ENCODE measurements around the gene FLRT1. TPM values are rescaled to one million over a fixed set of nuclear protein-coding genes. Genes with fewer than 3 reads are reported as not detected.

The FLRT1 gene
- total RNA-seq (not detected), polyA plus RNA-seq (under 1 TPM; 0.05 to 0.12 TPM), total RNA-seq (not detected)

DNA sequence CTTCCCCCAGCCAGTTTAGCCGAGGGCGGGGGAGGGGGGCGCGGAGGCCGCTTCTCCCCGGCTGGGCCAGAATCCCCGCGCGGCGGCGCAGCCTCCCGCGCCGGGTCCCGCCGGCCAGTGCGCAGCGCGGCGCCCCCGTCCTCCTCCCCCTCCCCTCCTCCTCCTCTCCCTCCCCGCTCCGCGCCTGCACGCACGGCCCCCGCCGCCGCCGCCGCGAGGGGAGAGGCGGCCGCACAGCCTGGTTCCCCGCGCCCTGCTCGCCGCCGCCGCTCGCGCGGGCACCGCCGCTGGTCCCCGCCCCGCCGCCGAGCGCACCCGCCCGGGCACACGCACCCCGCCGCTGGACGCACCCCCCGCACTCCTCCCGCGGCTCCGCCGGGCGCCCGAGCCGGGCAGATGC, at the start of gene FLRT1:
TSS of gene FLRT1 (plus strand) at position 356 of the 400 bp plus-strand sequence. CDS start 80,337 bp downstream, outside the sequence.
- no peak for ATAC-seq
- Mint-ChIP-seq H3K27me3 (peaks cover 17 to 40% (median 39%) of the 10 kb centered on the region in 5 donors), H3K4me1 (peaks cover 3 to 13% (median 9%) of the 10 kb centered on the region in 7 donors), H3K36me3 (peaks cover 0 to 6% (median 0%) of the 10 kb centered on the region in 5 donors), H3K27ac (peak within 1 kb of the TSS in 1 of 9 donors; percentile 23), H3K9me3 (peaks cover 0 to 1% (median 0%) of the 10 kb centered on the region in 11 donors), H3K4me3 (peak within 1 kb of the TSS; percentile 33 to 85 (median 66))
- no peak for DNase-seq
- ChIA-PET CTCF (no interaction called here), POLR2A (no interaction called here)
- Histone ChIP-seq H3K4me1 (ENCODE audit: control insufficient read depth in 2 of 2, insufficient read depth in 2 of 2, low read length in 2 of 2) (no peaks in the 10 kb centered on the region), H3K27ac (ENCODE audit: low read depth, low read length) (no peak within 1 kb of the TSS), H3K4me3 (ENCODE audit: low read length) (no peak within 1 kb of the TSS), H3K27me3 (ENCODE audit: control insufficient read depth in 2 of 2, insufficient read depth in 2 of 2, low read length in 2 of 2) (no peaks in the 10 kb centered on the region), H3K9me3 (ENCODE audit: control insufficient read depth in 2 of 3, low read length in 3 of 3) (no peaks in the 10 kb centered on the region), H3K36me3 (ENCODE audit: control insufficient read depth in 2 of 3, insufficient read depth in 3 of 3, low read length in 3 of 3) (no peaks in the 10 kb centered on the region)
- intact Hi-C loops (cut with micrococcal nuclease): no loop called here

- Mint-ChIP-seq H3K27me3 (no peaks in the 10 kb centered on the region), H3K36me3 (peaks cover 0 to 18% (median 8%) of the 10 kb centered on the region in 5 donors), H3K27ac (peak within 1 kb of the TSS; percentile 95 to 99 (median 98)), H3K4me1 (peaks cover 11 to 40% (median 35%) of the 10 kb centered on the region in 7 donors), H3K9me3 (peaks cover 0 to 2% (median 0%) of the 10 kb centered on the region in 11 donors), H3K4me3 (peak within 1 kb of the TSS; percentile 91 to 99 (median 97))
- H3K4me3 ChIP-seq (ENCODE audit: low read length): peak within 1 kb of the TSS; percentile 100
- POLR2A ChIA-PET: interaction anchor here (0.7 to 1.9 kb wide), 7 partner anchors 9 to 148 kb away, joined by 3 to 16 read pairs (median 4); partner anchors contain the start of gene COX8A
- intact Hi-C loops (cut with micrococcal nuclease): loop anchor here (1.0 to 5.0 kb wide), 7 partner anchors 12 to 330 kb away; partner anchors contain the start of genes COX8A (in 2 of the 2), MACROD1 (in 1 of the 2), MARK2 (in 1 of the 2) and RTN3 (in 1 of the 2)
- no peaks in the 10 kb centered on the region for H3K27me3 ChIP-seq (ENCODE audit: control insufficient read depth in 2 of 2, insufficient read depth in 2 of 2, low read length in 2 of 2)
- no peaks in the 10 kb centered on the region for H3K9me3 ChIP-seq (ENCODE audit: control insufficient read depth in 2 of 3, low read length in 3 of 3)
- CTCF ChIA-PET: interaction anchor here (1.2 kb wide), 1 partner anchor 14 kb away, joined by 3 read pairs; no protein-coding TSS in a partner anchor
- H3K36me3 ChIP-seq (ENCODE audit: control insufficient read depth in 2 of 3, insufficient read depth in 3 of 3, low read length in 3 of 3): peaks cover 0 to 35% (median 5%) of the 10 kb centered on the region in 3 experiments
- ATAC-seq (peak; percentile 94), DNase-seq (peak; percentile 64 to 86 (median 83))
- peaks cover 14 to 20% of the 10 kb centered on the region in 2 donors for H3K4me1 ChIP-seq (ENCODE audit: control insufficient read depth in 2 of 2, insufficient read depth in 2 of 2, low read length in 2 of 2)
- peak within 1 kb of the TSS; percentile 89 for H3K27ac ChIP-seq (ENCODE audit: low read depth, low read length)
Observed at GRCh38 chr11:63986156-63986931, 49.4 kb upstream of the FLRT1 start, which contains the start of gene OTUB1. Gene OTUB1 (plus strand): TSS chr11:63986438. CDS start chr11:63986457, 19 bp downstream.

DNA sequence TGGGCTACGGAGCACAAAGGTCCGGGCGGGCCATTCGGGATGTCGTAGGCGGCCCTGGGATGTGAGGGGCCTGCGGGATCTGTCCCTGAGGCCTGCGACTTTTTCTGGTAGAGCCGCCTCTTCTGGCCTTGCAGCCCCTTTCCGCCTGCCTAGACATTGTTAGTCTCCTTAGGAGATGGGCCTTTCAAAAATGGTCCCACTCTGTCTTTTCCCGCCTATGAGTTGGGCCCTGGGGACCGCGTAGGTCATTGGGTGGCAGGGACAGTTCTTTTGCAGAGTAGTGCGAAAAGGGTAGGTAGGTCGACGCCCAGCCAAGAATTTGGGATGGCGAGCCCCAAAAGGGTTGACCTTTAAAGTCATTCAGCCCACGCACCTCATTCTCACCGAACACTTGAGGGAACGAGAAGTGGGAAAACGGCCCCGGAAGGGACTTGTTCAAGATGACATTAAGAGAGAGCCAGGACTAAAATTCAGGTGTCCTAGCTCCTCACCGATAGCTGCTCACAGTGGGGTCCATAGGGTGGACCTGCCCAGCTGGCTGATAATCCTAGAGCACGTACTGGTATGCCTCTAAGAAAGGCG, 48.7 kb upstream of the FLRT1 start:
- peak overlapping the region in 7 of 9 donors; percentile 24 to 66 (median 38) for H3K27ac Mint-ChIP-seq

GRCh38 chr11:63991558-63991957, 44.2 kb upstream of the FLRT1 start:
- no peaks in the 10 kb centered on the region for H3K27me3 ChIP-seq (ENCODE audit: control insufficient read depth in 2 of 2, insufficient read depth in 2 of 2, low read length in 2 of 2)
- peaks cover 12 to 36% (median 25%) of the 10 kb centered on the region in 7 donors for H3K4me1 Mint-ChIP-seq
- H3K4me3 ChIP-seq (ENCODE audit: low read length): no peak overlapping the region
- CTCF ChIA-PET: interaction anchor here (2.6 kb wide), 1 partner anchor 10 kb away, joined by 11 read pairs; no protein-coding TSS in a partner anchor
- intact Hi-C loops (cut with micrococcal nuclease): no loop called here
- DNase-seq: no peak
- peaks cover 3 to 72% (median 8%) of the 10 kb centered on the region in 3 experiments for H3K36me3 ChIP-seq (ENCODE audit: control insufficient read depth in 2 of 3, insufficient read depth in 3 of 3, low read length in 3 of 3)
- H3K27ac ChIP-seq (ENCODE audit: low read depth, low read length): no peak overlapping the region
- no peak overlapping the region for H3K4me3 Mint-ChIP-seq
- H3K9me3 Mint-ChIP-seq: no peaks in the 10 kb centered on the region
- peak overlapping the region in 1 of 9 donors; percentile 59 for H3K27ac Mint-ChIP-seq
- no peaks in the 10 kb centered on the region for H3K9me3 ChIP-seq (ENCODE audit: control insufficient read depth in 2 of 3, low read length in 3 of 3)
- POLR2A ChIA-PET: no interaction called here
- H3K36me3 Mint-ChIP-seq: peaks cover 5 to 44% (median 11%) of the 10 kb centered on the region in 5 donors
- no peak for ATAC-seq
- H3K27me3 Mint-ChIP-seq: no peaks in the 10 kb centered on the region
- H3K4me1 ChIP-seq (ENCODE audit: control insufficient read depth in 2 of 2, insufficient read depth in 2 of 2, low read length in 2 of 2): peaks cover 10 to 15% of the 10 kb centered on the region in 2 donors

More for the DNA sequence above, 48.7 kb upstream of the FLRT1 start:
- peaks cover 0 to 21% (median 11%) of the 10 kb centered on the region in 5 donors for H3K36me3 Mint-ChIP-seq
- ChIA-PET POLR2A (interaction anchor here (0.7 to 1.9 kb wide), 4 partner anchors 12 to 1105 kb away, joined by 3 to 16 read pairs (median 4); partner anchors contain the start of gene COX8A), CTCF (interaction anchor here (0.6 to 1.2 kb wide), 3 partner anchors 13 to 150 kb away, joined by 3 read pairs; no protein-coding TSS in a partner anchor)
- H3K4me1 Mint-ChIP-seq: peaks cover 11 to 44% (median 35%) of the 10 kb centered on the region in 7 donors
- H3K4me1 ChIP-seq (ENCODE audit: control insufficient read depth in 2 of 2, insufficient read depth in 2 of 2, low read length in 2 of 2): peaks cover 14 to 20% of the 10 kb centered on the region in 2 donors
- H3K27me3 ChIP-seq (ENCODE audit: control insufficient read depth in 2 of 2, insufficient read depth in 2 of 2, low read length in 2 of 2): no peaks in the 10 kb centered on the region
- H3K9me3 ChIP-seq (ENCODE audit: control insufficient read depth in 2 of 3, low read length in 3 of 3): no peaks in the 10 kb centered on the region
- peak overlapping the region; percentile 100 for H3K4me3 ChIP-seq (ENCODE audit: low read length)
- H3K36me3 ChIP-seq (ENCODE audit: control insufficient read depth in 2 of 3, insufficient read depth in 3 of 3, low read length in 3 of 3): peaks cover 0 to 42% (median 8%) of the 10 kb centered on the region in 3 experiments
- peak overlapping the region; percentile 89 for H3K27ac ChIP-seq (ENCODE audit: low read depth, low read length)
- H3K9me3 Mint-ChIP-seq: peaks cover 0 to 2% (median 0%) of the 10 kb centered on the region in 11 donors
- no peaks in the 10 kb centered on the region for H3K27me3 Mint-ChIP-seq
- ATAC-seq (no peak), DNase-seq (no peak)
- peak overlapping the region; percentile 53 to 91 (median 70) for H3K4me3 Mint-ChIP-seq
- intact Hi-C loops (cut with micrococcal nuclease): loop anchor here (1.0 to 5.0 kb wide), 7 partner anchors 13 to 330 kb away; partner anchors contain the start of genes COX8A (in 2 of the 2), MACROD1 (in 1 of the 2), MARK2 (in 1 of the 2) and RTN3 (in 1 of the 2)

DNA sequence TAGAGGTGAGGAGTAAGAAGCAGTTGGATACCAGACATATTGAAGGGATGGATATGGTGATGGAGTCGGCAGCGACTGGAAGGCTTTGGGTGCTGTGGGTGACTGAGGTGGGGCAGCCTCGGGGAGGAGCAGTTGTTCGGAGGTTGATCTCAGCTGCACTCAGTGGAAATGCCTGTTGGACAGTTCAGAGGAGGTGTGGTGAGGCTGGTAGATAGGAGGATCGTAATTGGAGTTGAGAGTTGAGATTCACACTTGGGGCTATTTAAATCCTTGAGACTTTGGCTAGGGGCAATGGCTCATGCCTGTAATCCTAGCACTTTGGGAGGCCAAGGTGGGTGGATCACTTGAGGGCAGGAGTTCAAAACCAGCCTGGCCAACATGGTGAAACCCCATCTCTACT, 42.6 kb upstream of the FLRT1 start:
- no peak for ATAC-seq
- H3K27me3 ChIP-seq (ENCODE audit: control insufficient read depth in 2 of 2, insufficient read depth in 2 of 2, low read length in 2 of 2): no peaks in the 10 kb centered on the region
- H3K4me1 Mint-ChIP-seq: peaks cover 13 to 24% (median 18%) of the 10 kb centered on the region in 7 donors
- H3K36me3 ChIP-seq (ENCODE audit: control insufficient read depth in 2 of 3, insufficient read depth in 3 of 3, low read length in 3 of 3): peaks cover 8 to 87% (median 14%) of the 10 kb centered on the region in 3 experiments
- no peak overlapping the region for H3K4me3 ChIP-seq (ENCODE audit: low read length)
- H3K4me3 Mint-ChIP-seq: no peak overlapping the region
- no peak for DNase-seq
- intact Hi-C loops (cut with micrococcal nuclease): no loop called here
- H3K4me1 ChIP-seq (ENCODE audit: control insufficient read depth in 2 of 2, insufficient read depth in 2 of 2, low read length in 2 of 2): peaks cover 0 to 2% of the 10 kb centered on the region in 2 donors
- POLR2A ChIA-PET: no interaction called here
- no peaks in the 10 kb centered on the region for H3K9me3 Mint-ChIP-seq
- H3K9me3 ChIP-seq (ENCODE audit: control insufficient read depth in 2 of 3, low read length in 3 of 3): no peaks in the 10 kb centered on the region
- no peak overlapping the region for H3K27ac ChIP-seq (ENCODE audit: low read depth, low read length)
- CTCF ChIA-PET: no interaction called here
- H3K27ac Mint-ChIP-seq: peak overlapping the region in 4 of 9 donors; percentile 15 to 61 (median 43)
- no peaks in the 10 kb centered on the region for H3K27me3 Mint-ChIP-seq
- H3K36me3 Mint-ChIP-seq: peaks cover 8 to 50% (median 15%) of the 10 kb centered on the region in 5 donors

GRCh38 chr11:63993993-63994392, 41.7 kb upstream of the FLRT1 start:
- DNase-seq (no peak), ATAC-seq (peak; percentile 30)
- no peaks in the 10 kb centered on the region for H3K27me3 ChIP-seq (ENCODE audit: control insufficient read depth in 2 of 2, insufficient read depth in 2 of 2, low read length in 2 of 2)
- no peak overlapping the region for H3K4me3 Mint-ChIP-seq
- H3K27ac ChIP-seq (ENCODE audit: low read depth, low read length): no peak overlapping the region
- H3K9me3 Mint-ChIP-seq: no peaks in the 10 kb centered on the region
- H3K9me3 ChIP-seq (ENCODE audit: control insufficient read depth in 2 of 3, low read length in 3 of 3): no peaks in the 10 kb centered on the region
- no peaks in the 10 kb centered on the region for H3K4me1 ChIP-seq (ENCODE audit: control insufficient read depth in 2 of 2, insufficient read depth in 2 of 2, low read length in 2 of 2)
- H3K4me1 Mint-ChIP-seq: peaks cover 9 to 28% (median 15%) of the 10 kb centered on the region in 7 donors
- intact Hi-C loops (cut with micrococcal nuclease): no loop called here
- no peak overlapping the region for H3K27ac Mint-ChIP-seq
- ChIA-PET CTCF (interaction anchor here (0.6 to 1.2 kb wide), 2 partner anchors 154 to 158 kb away, joined by 3 read pairs; no protein-coding TSS in a partner anchor), POLR2A (no interaction called here)
- H3K4me3 ChIP-seq (ENCODE audit: low read length): no peak overlapping the region
- peaks cover 8 to 87% (median 14%) of the 10 kb centered on the region in 3 experiments for H3K36me3 ChIP-seq (ENCODE audit: control insufficient read depth in 2 of 3, insufficient read depth in 3 of 3, low read length in 3 of 3)
- peaks cover 8 to 48% (median 11%) of the 10 kb centered on the region in 5 donors for H3K36me3 Mint-ChIP-seq
- no peaks in the 10 kb centered on the region for H3K27me3 Mint-ChIP-seq

All from naive thymus-derived CD4-positive, alpha-beta T cell (primary cell).